ENCODE results near the gene ZNF536. TPM values are rescaled to one million over a fixed set of nuclear protein-coding genes. Genes with fewer than 3 reads are reported as not detected.

The ZNF536 gene
- total and polyA plus RNA-seq, 2 donors (not counting 3 experiments of a cell fraction or from before 2014, with no cell fraction given), result not detected

DNA sequence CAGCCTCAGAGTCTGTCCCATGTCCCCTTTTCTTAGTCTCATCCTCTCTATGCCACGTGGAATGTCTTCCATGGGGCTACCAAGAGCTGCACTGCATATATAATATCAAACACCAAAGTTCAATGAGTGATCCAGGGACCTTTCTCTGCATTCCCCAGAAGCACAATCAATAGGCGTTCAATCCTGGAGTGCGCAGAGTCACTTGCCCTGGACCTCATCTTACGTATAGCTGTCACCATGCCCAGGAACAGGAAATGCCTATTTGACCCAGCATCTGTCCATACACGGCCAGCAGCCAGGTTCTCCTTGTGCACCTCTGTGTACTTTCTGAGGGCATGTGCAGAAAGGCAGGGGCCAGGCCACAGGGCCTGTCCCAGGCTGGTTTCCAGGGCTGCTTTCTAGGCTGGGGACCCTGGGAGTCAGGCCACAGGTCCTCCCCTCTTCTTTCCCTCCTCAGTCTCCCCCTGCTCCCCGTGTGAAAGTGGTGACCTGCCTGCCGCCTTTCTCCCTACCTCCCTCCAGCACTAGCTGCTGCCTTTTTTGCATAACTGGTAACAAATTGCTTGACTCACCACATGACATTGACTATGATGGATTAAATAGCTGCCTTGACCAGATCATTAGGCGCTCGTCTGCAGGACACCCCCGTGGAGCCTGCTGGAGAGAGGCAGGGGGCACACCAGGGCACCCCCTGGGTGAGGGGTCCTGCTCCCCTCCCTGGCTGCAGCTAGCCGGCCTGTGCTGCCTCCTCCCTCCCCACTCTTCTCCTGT lies 222.0 kb downstream of the ZNF536 start:
- dilution Hi-C loops (cut with MboI; ENCODE audit: extremely low pct_ligation_motif_present, low sequenced_read_pairs) (no loop called here), intact Hi-C loops (cut with micrococcal nuclease) (no loop called here)
- Histone ChIP-seq H4K20me1 (replicated peaks; ENCODE audit: control insufficient read depth, extremely low read depth, insufficient read depth, low read length) (no peaks in the 10 kb centered on the region), H3K9ac (replicated peaks; ENCODE audit: extremely low read depth, insufficient read depth, low read length) (no peak overlapping the region), H3K4me2 (ENCODE audit: insufficient read depth, low read length) (no peak overlapping the region), H3K27me3 (ENCODE audit: control insufficient read depth in 2 of 2, insufficient read depth in 2 of 2, low read length in 2 of 2) (no peaks in the 10 kb centered on the region), H3K79me2 (ENCODE audit: control insufficient read depth, insufficient read depth, low read length) (no peaks in the 10 kb centered on the region), H2AFZ (ENCODE audit: low read depth, low read length) (no peak overlapping the region), H3K27ac (ENCODE audit: insufficient read depth, low read depth, low read length) (no peak overlapping the region), H3K4me3 (replicated peaks in 1 of 3; ENCODE audit: insufficient read depth in 1 of 3, low read depth in 1 of 3, low read length in 3 of 3) (no peak overlapping the region), H3K9me3 (replicated peaks; ENCODE audit: control insufficient read depth, insufficient read depth, low read length) (no peaks in the 10 kb centered on the region), H3K36me3 (ENCODE audit: control insufficient read depth in 2 of 2, extremely low read depth in 1 of 2, insufficient read depth in 2 of 2, low read length in 2 of 2) (no peaks in the 10 kb centered on the region), H3K9me1 (replicated peaks; ENCODE audit: control insufficient read depth, extremely low read depth, insufficient read depth, low read length) (no peaks in the 10 kb centered on the region), H3K4me1 (ENCODE audit: control insufficient read depth, extremely low read depth, insufficient read depth, low read length) (no peaks in the 10 kb centered on the region)
- DNase-seq (ENCODE audit: low read depth, low spot score), result no peak
- FAIRE-seq, result no peak
- no TSS peak for BruUV-seq (replicated peaks)
- ChIA-PET CTCF (no interaction called here), POLR2A (no interaction called here)
- TF ChIP-seq EZH2 (IDR thresholded peaks at IDR 0.05; ENCODE audit: borderline replicate concordance, low read depth, low read length, severe bottlenecking) (no peak), POLR2A (IDR thresholded peaks at IDR 0.05; ENCODE audit: low read depth, low read length) (no peak), POLR2AphosphoS5 (IDR thresholded peaks at IDR 0.05; ENCODE audit: insufficient read depth, low read depth, low read length) (no peak), MYC (IDR thresholded peaks at IDR 0.05; ENCODE audit: low read depth, low read length) (no peak)

GRCh38 chr19:30596268-30596667 lies 224.1 kb downstream of the ZNF536 start:
- intact Hi-C loops (cut with micrococcal nuclease), result no loop called here
- Histone ChIP-seq H3K36me3 (ENCODE audit: control insufficient read depth in 2 of 2, extremely low read depth in 1 of 2, insufficient read depth in 2 of 2, low read length in 2 of 2) (no peaks in the 10 kb centered on the region), H3K4me3 (replicated peaks in 1 of 3; ENCODE audit: insufficient read depth in 1 of 3, low read depth in 1 of 3, low read length in 3 of 3) (no peak overlapping the region), H3K79me2 (ENCODE audit: control insufficient read depth, insufficient read depth, low read length) (no peaks in the 10 kb centered on the region), H3K4me2 (ENCODE audit: insufficient read depth, low read length) (no peak overlapping the region), H3K9ac (replicated peaks; ENCODE audit: extremely low read depth, insufficient read depth, low read length) (no peak overlapping the region), H4K20me1 (replicated peaks; ENCODE audit: control insufficient read depth, extremely low read depth, insufficient read depth, low read length) (no peaks in the 10 kb centered on the region), H3K4me1 (ENCODE audit: control insufficient read depth, extremely low read depth, insufficient read depth, low read length) (no peaks in the 10 kb centered on the region), H3K9me1 (replicated peaks; ENCODE audit: control insufficient read depth, extremely low read depth, insufficient read depth, low read length) (no peaks in the 10 kb centered on the region), H2AFZ (ENCODE audit: low read depth, low read length) (no peak overlapping the region), H3K27ac (ENCODE audit: insufficient read depth, low read depth, low read length) (no peak overlapping the region), H3K27me3 (ENCODE audit: control insufficient read depth in 2 of 2, insufficient read depth in 2 of 2, low read length in 2 of 2) (no peaks in the 10 kb centered on the region), H3K9me3 (replicated peaks; ENCODE audit: control insufficient read depth, insufficient read depth, low read length) (peaks cover 2% of the 10 kb centered on the region)
- FAIRE-seq, result no peak
- no TSS peak for BruUV-seq (replicated peaks)
- ChIA-PET CTCF (no interaction called here), POLR2A (no interaction called here)
- no peak for DNase-seq (ENCODE audit: low read depth, low spot score)
- dilution Hi-C loops (cut with MboI; ENCODE audit: extremely low pct_ligation_motif_present, low sequenced_read_pairs), result no loop called here
- TF ChIP-seq MYC (IDR thresholded peaks at IDR 0.05; ENCODE audit: low read depth, low read length) (no peak), JUN (IDR thresholded peaks at IDR 0.05; ENCODE audit: borderline replicate concordance, insufficient read depth, insufficient read length, low read depth) (no peak), POLR2A (IDR thresholded peaks at IDR 0.05; ENCODE audit: low read depth, low read length) (no peak), GATA2 (IDR thresholded peaks at IDR 0.05; ENCODE audit: insufficient read depth, insufficient read length, low read depth, low read length) (no peak), POLR2AphosphoS5 (IDR thresholded peaks at IDR 0.05; ENCODE audit: insufficient read depth, low read depth, low read length) (no peak), EZH2 (IDR thresholded peaks at IDR 0.05; ENCODE audit: borderline replicate concordance, low read depth, low read length, severe bottlenecking) (no peak), CTCF (IDR thresholded peaks at IDR 0.05; ENCODE audit: extremely low read depth in 1 of 2, insufficient read depth in 1 of 2, low read depth in 1 of 2, low read length in 2 of 2) (no peak), FOS (IDR thresholded peaks at IDR 0.05; ENCODE audit: borderline replicate concordance, insufficient read depth, low read length) (no peak)
- TF ChIP-seq, protein P1, sequence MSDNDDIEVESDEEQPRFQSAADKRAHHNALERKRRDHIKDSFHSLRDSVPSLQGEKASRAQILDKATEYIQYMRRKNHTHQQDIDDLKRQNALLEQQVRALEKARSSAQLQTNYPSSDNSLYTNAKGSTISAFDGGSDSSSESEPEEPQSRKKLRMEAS (IDR thresholded peaks at IDR 0.05; ENCODE audit: insufficient read depth, insufficient read length), result no peak
